Measurements from ENCODE around the gene RBM24. TPM values are rescaled to one million over a fixed set of nuclear protein-coding genes. Genes with fewer than 3 reads are reported as not detected.

The RBM24 gene
- total RNA-seq, 1 donor from 2014 or later, result 27.6 TPM

DNA sequence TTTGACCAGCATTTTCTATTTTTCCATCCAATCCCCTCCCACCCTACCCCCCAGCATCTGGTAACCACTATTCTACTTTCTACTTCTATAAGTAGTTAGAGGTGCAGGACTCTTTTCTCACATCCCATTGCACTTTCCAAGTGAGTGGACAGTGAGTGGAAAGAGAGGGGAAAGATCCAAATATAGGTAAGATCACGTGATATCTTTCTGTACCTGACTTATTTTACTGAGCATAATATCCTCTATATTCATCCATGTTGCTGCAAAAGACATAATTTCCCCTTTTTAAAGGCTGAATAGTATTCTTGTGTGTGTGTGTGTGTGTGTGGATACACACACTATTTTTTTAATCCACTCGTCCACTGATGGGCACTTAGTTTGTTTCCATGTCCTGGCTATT, 18.1 kb downstream of the RBM24 start:
- no peaks in the 10 kb centered on the region for H3K79me2 ChIP-seq (ENCODE audit: low read depth)
- no peaks in the 10 kb centered on the region for H3K36me3 ChIP-seq
- no peaks in the 10 kb centered on the region for H3F3A ChIP-seq (ENCODE audit: low read depth)
- no peaks in the 10 kb centered on the region for H3K4me1 ChIP-seq
- H4K20me1 ChIP-seq (ENCODE audit: low read depth), result no peaks in the 10 kb centered on the region
- Mint-ChIP-seq H3K4me3 (no peak overlapping the region), H3K4me1 (peaks cover 25% of the 10 kb centered on the region), H3K36me3 (no peaks in the 10 kb centered on the region), H3K9me3 (peaks cover 6% of the 10 kb centered on the region), H3K27ac (no peak overlapping the region), H3K27me3 (ENCODE audit: insufficient read depth, low read depth) (peaks cover 2% of the 10 kb centered on the region)
- no peak overlapping the region for H3K27ac ChIP-seq
- no peaks in the 10 kb centered on the region for H3K27me3 ChIP-seq
- H3K4me2 ChIP-seq, result no peak overlapping the region
- DNase-seq (ENCODE audit: low spot score), result no peak
- TF ChIP-seq, protein P1, sequence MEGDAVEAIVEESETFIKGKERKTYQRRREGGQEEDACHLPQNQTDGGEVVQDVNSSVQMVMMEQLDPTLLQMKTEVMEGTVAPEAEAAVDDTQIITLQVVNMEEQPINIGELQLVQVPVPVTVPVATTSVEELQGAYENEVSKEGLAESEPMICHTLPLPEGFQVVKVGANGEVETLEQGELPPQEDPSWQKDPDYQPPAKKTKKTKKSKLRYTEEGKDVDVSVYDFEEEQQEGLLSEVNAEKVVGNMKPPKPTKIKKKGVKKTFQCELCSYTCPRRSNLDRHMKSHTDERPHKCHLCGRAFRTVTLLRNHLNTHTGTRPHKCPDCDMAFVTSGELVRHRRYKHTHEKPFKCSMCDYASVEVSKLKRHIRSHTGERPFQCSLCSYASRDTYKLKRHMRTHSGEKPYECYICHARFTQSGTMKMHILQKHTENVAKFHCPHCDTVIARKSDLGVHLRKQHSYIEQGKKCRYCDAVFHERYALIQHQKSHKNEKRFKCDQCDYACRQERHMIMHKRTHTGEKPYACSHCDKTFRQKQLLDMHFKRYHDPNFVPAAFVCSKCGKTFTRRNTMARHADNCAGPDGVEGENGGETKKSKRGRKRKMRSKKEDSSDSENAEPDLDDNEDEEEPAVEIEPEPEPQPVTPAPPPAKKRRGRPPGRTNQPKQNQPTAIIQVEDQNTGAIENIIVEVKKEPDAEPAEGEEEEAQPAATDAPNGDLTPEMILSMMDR (IDR thresholded peaks at IDR 0.05), result no peak
- TF ChIP-seq EZH2 (IDR thresholded peaks at IDR 0.05) (no peak), EZH2phosphoT487 (IDR thresholded peaks at IDR 0.05) (no peak)
- no peaks in the 10 kb centered on the region for H3K9me3 ChIP-seq (ENCODE audit: low read depth)
- H3K4me3 ChIP-seq, result no peak overlapping the region
- H3K9ac ChIP-seq, result no peak overlapping the region
- no peak overlapping the region for H2AFZ ChIP-seq (replicated peaks)

GRCh38 chr6:17299750-17300149, 18.6 kb downstream of the RBM24 start:
- Histone ChIP-seq H3K9ac (no peak overlapping the region), H2AFZ (replicated peaks) (no peak overlapping the region), H3K9me3 (ENCODE audit: low read depth) (no peaks in the 10 kb centered on the region), H3K4me2 (no peak overlapping the region), H3K36me3 (no peaks in the 10 kb centered on the region), H4K20me1 (ENCODE audit: low read depth) (no peaks in the 10 kb centered on the region), H3K4me1 (peaks cover under 1% of the 10 kb centered on the region), H3F3A (ENCODE audit: low read depth) (no peaks in the 10 kb centered on the region), H3K79me2 (ENCODE audit: low read depth) (no peaks in the 10 kb centered on the region), H3K27ac (no peak overlapping the region), H3K27me3 (no peaks in the 10 kb centered on the region), H3K4me3 (no peak overlapping the region)
- TF ChIP-seq EZH2 (IDR thresholded peaks at IDR 0.05) (no peak), EZH2phosphoT487 (IDR thresholded peaks at IDR 0.05) (no peak)
- TF ChIP-seq, protein P1 (IDR thresholded peaks at IDR 0.05), result no peak
- Mint-ChIP-seq H3K4me1 (peaks cover 25% of the 10 kb centered on the region), H3K4me3 (no peak overlapping the region), H3K27me3 (ENCODE audit: insufficient read depth, low read depth) (peaks cover 2% of the 10 kb centered on the region), H3K36me3 (no peaks in the 10 kb centered on the region), H3K27ac (peak overlapping the region; percentile 47), H3K9me3 (peaks cover 6% of the 10 kb centered on the region)
- DNase-seq (ENCODE audit: low spot score), result no peak

- H3F3A ChIP-seq (ENCODE audit: low read depth), result peaks cover 7% of the 10 kb centered on the region
- H3K4me2 ChIP-seq, result no peak overlapping the region
- H3K27me3 Mint-ChIP-seq (ENCODE audit: insufficient read depth, low read depth), result peaks cover 3% of the 10 kb centered on the region
- H4K20me1 ChIP-seq (ENCODE audit: low read depth), result no peaks in the 10 kb centered on the region
- no peaks in the 10 kb centered on the region for H3K9me3 ChIP-seq (ENCODE audit: low read depth)
- H3K4me1 ChIP-seq, result peaks cover 10% of the 10 kb centered on the region
- no peak overlapping the region for H2AFZ ChIP-seq (replicated peaks)
- H3K79me2 ChIP-seq (ENCODE audit: low read depth), result no peaks in the 10 kb centered on the region
- H3K9ac ChIP-seq, result no peak overlapping the region
- DNase-seq (ENCODE audit: low spot score), result no peak
- TF ChIP-seq, protein P1 (IDR thresholded peaks at IDR 0.05), result no peak
- no peak for TF ChIP-seq EZH2phosphoT487 (IDR thresholded peaks at IDR 0.05)
- TF ChIP-seq EZH2 (IDR thresholded peaks at IDR 0.05), result no peak
- peaks cover 32% of the 10 kb centered on the region for H3K4me1 Mint-ChIP-seq
- H3K36me3 Mint-ChIP-seq, result no peaks in the 10 kb centered on the region
- no peak overlapping the region for H3K27ac Mint-ChIP-seq
- H3K27me3 ChIP-seq, result no peaks in the 10 kb centered on the region
- no peak overlapping the region for H3K4me3 Mint-ChIP-seq
- peaks cover 6% of the 10 kb centered on the region for H3K9me3 Mint-ChIP-seq
- no peaks in the 10 kb centered on the region for H3K36me3 ChIP-seq
- H3K27ac ChIP-seq, result no peak overlapping the region
- no peak overlapping the region for H3K4me3 ChIP-seq
These were observed 19.5 kb downstream of the RBM24 start for GRCh38 chr6:17300637-17301036.
